GM18867 (cell line): Measurements from ENCODE around the gene POU2AF1.

Source experiments
- ATAC-seq: cut with Tn5 transposase; IDR thresholded peaks from one replicate; pipeline ENCODE4 v1.9.1; 2021; ENCODE audit warnings: mild to moderate bottlenecking, moderate library complexity; ENCODE audit not compliant: unreplicated experiment

Gene POU2AF1

DNA sequence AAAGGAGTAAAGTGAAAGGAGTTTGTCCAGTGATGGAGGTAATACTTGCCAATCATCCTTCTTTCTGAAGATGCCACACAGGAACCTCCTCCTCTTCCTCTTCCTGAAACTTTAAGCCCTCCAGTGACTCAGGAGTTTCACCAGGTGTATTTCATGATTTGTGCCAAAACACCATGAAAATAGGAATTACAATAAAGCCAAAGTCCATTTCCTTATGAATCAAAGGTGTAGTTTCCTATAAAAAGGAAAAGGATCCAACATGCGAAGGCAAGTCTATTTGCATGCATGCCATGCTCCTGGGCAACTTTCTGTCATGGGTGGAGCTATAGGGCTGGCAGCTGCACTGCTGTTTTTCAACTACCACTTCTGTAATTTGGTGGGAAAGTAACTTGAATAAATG lies 9.8 kb upstream of the POU2AF1 start:
- no peak for ATAC-seq

- ATAC-seq: no peak
These were observed 9.3 kb upstream of the POU2AF1 start for GRCh38 chr11:111388420-111388819.

- no peak for ATAC-seq
These were observed 8.3 kb upstream of the POU2AF1 start for GRCh38 chr11:111387363-111387762.

GRCh38 chr11:111386611-111387150 lies 7.6 kb upstream of the POU2AF1 start:
- no peak for ATAC-seq

DNA sequence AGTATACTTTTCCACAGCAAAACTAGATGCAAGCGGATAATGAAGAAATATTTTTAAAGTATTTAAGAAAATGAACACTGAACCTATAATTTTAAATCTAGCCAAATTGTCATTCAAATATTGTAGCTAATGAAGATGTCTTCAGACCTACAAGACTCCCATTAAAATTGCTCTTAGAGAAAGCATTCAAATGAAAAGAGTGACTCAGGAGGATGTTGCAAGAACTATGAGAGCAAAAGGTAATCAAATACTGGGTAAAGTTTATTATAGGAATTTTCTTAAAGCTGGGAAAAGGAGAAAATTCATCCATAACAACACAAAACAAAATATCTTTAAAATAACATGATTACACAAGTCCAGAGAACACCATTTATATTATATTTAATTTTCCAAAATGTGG lies 5.4 kb upstream of the POU2AF1 start:
- no peak for ATAC-seq

- ATAC-seq: no peak
These were observed 3.4 kb upstream of the POU2AF1 start for GRCh38 chr11:111382451-111382850.

DNA sequence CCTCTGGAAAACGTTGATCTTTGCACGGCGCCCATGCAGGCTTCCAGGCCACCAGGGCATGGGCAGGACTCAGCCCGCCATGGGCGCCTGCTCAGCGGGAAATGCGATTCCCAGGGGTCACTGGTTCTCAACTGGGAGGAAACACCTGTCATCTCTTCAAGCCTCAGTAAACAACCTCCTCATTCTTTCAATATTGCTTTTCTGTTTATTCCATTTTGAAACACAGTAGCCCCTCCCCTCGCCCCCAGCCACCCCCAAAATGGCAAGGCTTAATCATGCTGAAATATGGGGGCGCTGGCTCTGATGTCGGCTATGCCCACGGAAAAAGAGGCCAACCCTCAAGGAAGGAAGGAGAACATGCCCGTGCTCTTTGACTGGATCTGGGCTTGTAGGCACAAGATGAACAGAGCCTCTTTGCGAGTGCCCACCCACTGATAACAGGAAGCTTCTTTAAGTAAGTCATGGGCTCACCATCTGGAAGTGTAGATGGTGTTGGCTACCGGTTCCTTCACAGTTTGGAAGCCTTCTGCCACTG lies 594 bp upstream of the POU2AF1 start:
- peak; percentile 29 for ATAC-seq

DNA sequence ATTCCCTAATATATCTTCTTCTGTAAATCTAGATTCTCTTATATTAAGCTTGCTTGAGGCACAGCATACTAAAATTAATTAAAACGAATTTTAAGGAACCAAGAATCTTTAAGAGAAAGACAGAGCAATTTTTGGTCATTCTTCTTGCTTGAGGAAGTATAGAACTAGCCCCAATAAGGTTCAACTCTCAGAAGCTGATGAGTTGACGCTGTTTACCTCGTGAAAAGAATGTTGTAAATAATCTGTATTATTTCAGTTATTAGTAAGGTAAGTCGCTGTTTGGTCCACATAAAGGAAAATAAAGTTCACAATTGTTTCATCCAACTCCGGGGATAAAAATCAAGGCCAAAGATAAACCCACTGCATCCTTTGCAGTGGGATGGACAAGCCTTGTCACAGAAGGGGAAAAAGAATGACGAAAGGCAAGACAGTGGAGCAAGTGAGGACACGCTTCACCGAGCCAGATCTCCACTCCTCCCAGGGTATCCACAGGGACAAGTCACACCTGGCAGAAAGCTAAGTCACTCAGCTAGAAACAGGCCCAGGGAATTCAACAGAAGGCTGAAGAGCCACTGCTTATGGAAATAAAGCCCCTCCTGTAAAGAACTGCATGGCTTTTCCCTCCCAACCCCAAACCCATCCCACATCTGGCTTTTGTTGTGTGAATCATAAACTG lies 752 bp downstream of the POU2AF1 start:
- no peak for ATAC-seq

DNA sequence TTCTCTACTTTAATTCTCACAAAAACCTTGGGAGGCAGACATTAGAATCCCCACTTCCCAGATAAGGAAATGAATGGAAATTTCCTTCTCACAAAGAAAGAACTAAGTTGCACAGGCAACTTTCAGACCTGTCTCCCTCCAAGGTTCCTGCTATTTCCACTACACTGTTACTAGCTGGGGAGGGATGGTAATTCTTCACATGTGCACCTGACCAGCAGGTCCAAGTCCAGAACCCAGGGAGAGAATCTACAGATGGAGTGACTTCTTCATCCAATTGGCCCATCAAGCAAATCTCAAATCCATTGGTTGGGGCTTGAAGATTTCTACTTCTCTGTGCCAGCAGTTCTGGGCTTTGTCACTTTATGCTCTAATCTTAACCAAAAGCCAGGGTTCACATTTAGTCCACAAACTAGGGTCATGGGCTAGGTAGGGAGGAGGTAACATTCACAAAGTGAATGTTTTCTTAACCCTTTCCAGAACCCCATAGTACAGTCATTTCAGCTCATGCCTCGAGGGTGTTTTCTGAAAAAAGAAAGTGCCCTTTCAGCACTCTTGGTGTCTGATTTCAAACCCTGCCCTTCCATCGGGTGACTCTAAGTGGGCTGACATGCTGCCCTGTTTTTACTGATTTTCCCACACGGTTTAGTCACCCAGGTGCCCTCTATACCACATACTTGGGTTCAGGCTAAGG lies 2.7 kb downstream of the POU2AF1 start:
- no peak for ATAC-seq

DNA sequence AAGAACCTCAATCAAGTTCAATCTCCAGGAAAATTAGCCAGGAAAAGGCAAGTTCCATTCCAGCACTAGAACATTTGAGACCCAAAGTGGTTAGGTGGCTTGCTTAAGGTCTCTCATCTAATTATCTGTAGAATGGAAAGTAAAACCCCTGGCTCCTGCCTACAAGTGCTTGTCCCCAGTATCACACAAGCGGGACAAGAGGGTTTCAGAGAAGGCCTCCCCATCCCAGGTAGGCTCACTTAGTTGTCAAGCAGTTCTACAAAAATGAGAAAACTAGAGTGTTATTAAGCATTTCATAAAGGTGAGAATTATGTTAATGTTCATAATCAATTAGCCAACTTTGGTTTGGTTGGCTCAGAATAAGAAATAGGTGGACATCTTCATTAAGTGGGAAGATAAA lies 5.5 kb downstream of the POU2AF1 start:
- no peak for ATAC-seq

- no peak for ATAC-seq
These were observed 6.5 kb downstream of the POU2AF1 start for GRCh38 chr11:111372538-111372937.

- ATAC-seq: peak; percentile 41
These were observed 8.0 kb downstream of the POU2AF1 start for GRCh38 chr11:111370902-111371578.

DNA sequence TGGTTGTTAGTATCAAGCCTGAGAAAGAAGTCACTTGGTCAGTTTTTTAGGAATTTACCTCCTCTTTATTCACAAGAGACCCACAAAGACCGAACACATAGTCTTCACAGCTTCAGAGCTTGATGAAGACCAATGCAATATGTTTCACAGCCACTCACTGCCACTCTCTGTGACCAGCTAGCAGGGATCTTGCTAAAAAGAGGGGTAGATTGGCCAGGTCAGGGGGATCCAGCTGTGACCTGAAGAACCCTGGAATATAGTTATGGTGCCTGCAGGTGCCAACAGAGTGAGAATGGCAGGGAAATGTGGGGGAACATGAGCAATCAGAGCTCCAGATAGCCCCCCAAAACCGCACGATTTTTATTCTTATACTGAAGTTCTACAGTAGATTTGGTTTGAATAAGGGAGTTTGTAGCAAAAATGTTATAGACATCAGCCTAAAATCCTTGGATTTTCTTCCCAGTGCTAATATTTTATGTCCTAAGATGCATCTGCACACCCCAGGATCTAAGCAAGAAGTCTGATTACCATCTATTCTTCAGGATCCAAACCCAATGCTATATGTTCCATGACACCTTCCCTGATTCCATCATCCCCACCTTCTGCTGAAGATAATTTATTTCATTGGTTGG lies 8.7 kb downstream of the POU2AF1 start:
- ATAC-seq: no peak

- ATAC-seq: no peak
These were observed 10.9 kb downstream of the POU2AF1 start for GRCh38 chr11:111368285-111368560.

GRCh38 chr11:111367411-111368284 lies 11.4 kb downstream of the POU2AF1 start:
- peak; percentile 46 for ATAC-seq

- ATAC-seq: no peak
These were observed 12.3 kb downstream of the POU2AF1 start for GRCh38 chr11:111366560-111367410.

DNA sequence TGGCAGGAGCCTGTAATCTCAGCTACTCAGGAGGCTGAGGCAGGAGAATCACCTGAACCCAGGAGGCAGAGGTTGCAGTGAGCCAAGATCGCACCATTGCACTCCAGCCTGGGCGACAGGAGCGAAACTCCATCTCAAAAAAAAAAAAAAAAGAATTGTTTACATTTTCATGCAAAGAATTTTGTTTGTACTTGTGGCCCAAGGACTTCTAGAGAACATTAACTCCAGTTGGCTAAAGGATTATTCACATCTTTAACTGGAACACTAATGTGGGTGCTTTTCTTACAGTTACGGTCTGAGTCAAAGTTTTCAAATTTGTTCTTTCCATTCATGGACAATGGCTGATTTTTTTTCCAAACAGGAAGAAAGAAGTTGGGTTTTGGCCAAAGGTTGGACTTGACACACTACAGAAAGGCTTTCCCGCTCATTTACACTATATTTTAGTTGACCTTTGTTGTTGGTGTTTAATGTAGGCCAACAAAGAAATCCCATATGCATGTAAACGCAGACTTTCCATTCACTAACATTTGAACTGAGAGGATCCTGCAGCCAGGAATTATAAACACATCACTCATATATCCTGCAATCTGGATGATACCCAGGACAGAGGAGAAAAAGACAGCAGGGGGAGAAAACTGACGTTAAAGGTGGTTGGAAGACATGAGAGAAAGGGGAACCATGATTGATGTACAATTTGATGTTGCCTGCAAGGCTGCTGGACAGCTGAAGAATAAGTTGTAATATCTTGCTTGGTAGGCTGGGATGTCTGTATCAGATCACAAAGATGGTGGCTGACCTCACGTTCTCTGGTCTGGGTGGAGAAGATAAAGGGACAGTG lies 13.1 kb downstream of the POU2AF1 start:
- ATAC-seq: no peak

GRCh38 chr11:111364503-111364902 lies 14.6 kb downstream of the POU2AF1 start:
- no peak for ATAC-seq

DNA sequence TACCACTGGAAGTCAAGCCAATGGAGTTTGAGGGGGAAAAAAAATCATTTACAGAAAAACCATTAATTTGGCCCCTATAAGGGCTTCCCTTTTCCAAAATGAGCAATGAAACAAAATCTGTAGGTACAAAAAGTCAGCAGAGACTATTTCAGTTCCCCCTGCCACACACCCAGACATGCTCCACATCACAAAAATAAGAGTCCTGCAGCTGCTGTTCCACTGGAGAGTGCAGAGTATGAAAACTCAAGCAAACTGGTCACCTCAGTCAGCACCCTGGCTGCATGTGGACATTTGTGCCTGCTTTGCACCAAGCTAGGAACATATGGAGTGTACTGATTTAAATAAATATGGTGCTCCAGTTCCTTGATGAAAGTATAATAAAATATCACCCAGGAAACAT lies 15.1 kb downstream of the POU2AF1 start:
- ATAC-seq: no peak
